PC-3 (cell line): ENCODE data around the gene CFTR. TPM values are rescaled to one million over a fixed set of nuclear protein-coding genes. Genes with fewer than 3 reads are reported as not detected.

ENCODE experiments used
- ATAC-seq: fragments of 200-7000 bp; cut with Tn5 transposase; 2 replicates; pipeline ENCODE4 v1.9.1; 2020; ENCODE audit warnings: mild to moderate bottlenecking, moderate library complexity
- BruUV-seq: library from RNA; stranded (reverse); fragments of 400-500 nt; replicated peaks from 2 replicates; lab custom pipeline; 2021; lab: Mats Ljungman, UMichigan
- CTCF ChIA-PET: fragments of 300-600 bp; sonication (Branson Sonifier 250); formaldehyde crosslinking; loops from one replicate; lab custom pipeline; 2022; ENCODE audit warnings: antibody characterized with exemption; lab: Charles Lee
- POLR2A ChIA-PET: fragments of 300-600 bp; sonication (Branson Sonifier 250); formaldehyde crosslinking; loops from one replicate; lab custom pipeline; 2022; ENCODE audit warnings: antibody characterized with exemption; ENCODE audit not compliant: unreplicated experiment; lab: Charles Lee
- DNase-seq: peaks from one replicate; pipeline ENCODE4 v3.0.0-alpha.2; 2015
- H2AFZ ChIP-seq: fragments of 300-600 bp; sonication (generic); 2 replicates; pipeline ENCODE4 v1.6.0; 2016; ENCODE audit warnings: antibody characterized with exemption, low read length
- H3F3A ChIP-seq: fragments of 300-600 bp; sonication (generic); one replicate; pipeline ENCODE4 v1.6.0; 2017; ENCODE audit warnings: antibody characterized with exemption, low read length, control low read depth, mild to moderate bottlenecking; ENCODE audit not compliant: unreplicated experiment
- H3K27ac ChIP-seq: fragments of 300-600 bp; sonication (generic); 2 replicates; pipeline ENCODE4 v1.5.1; 2016; ENCODE audit warnings: mild to moderate bottlenecking, low read length
- H3K27me3 ChIP-seq: fragments of 300-600 bp; sonication (generic); 2 replicates; pipeline ENCODE4 v1.6.1; 2016; ENCODE audit warnings: low read length, mixed read lengths
- H3K36me3 ChIP-seq: fragments of 300-600 bp; sonication (generic); 2 replicates; pipeline ENCODE4 v1.6.1; 2016; ENCODE audit warnings: low read depth, mixed run types, low read length, mixed read lengths
- H3K4me1 ChIP-seq: fragments of 300-600 bp; sonication (generic); 2 replicates; pipeline ENCODE4 v1.5.1; 2016; ENCODE audit warnings: low read length; ENCODE audit not compliant: insufficient read depth
- H3K4me2 ChIP-seq: fragments of 300-600 bp; sonication (generic); 2 replicates; pipeline ENCODE4 v1.6.0; 2016; ENCODE audit warnings: low read length
- H3K4me3 ChIP-seq: fragments of 300-600 bp; sonication (generic); 2 replicates; pipeline ENCODE4 v1.5.1; 2016; ENCODE audit warnings: mild to moderate bottlenecking, low read length, mixed read lengths
- H3K79me2 ChIP-seq: fragments of 300-600 bp; sonication (generic); 2 replicates; pipeline ENCODE4 v1.6.1; 2017; ENCODE audit warnings: low read length, mixed read lengths
- H3K9ac ChIP-seq: fragments of 300-600 bp; sonication (generic); 2 replicates; pipeline ENCODE4 v1.6.0; 2016; ENCODE audit warnings: mild to moderate bottlenecking, low read length
- H3K9me2 ChIP-seq: fragments of 300-600 bp; sonication (generic); replicated peaks from 2 replicates; pipeline ENCODE4 v1.6.1; 2016; ENCODE audit warnings: mixed run types, low read length, mixed read lengths
- H3K9me3 ChIP-seq: fragments of 300-600 bp; sonication (generic); 2 replicates; pipeline ENCODE4 v1.6.1; 2016; ENCODE audit warnings: low read length, mixed read lengths
- H4K20me1 ChIP-seq: fragments of 300-600 bp; sonication (generic); 2 replicates; pipeline ENCODE4 v1.6.1; 2016; ENCODE audit warnings: low read length, mixed read lengths
- CTCF ChIP-seq: fragments of 300-600 bp; sonication (generic); conservative IDR thresholded peaks from 2 replicates; pipeline ENCODE4 v1.5.1; 2017; ENCODE audit warnings: antibody characterized with exemption, low read depth, mild to moderate bottlenecking, low read length
- EZH2 ChIP-seq: fragments of 300-600 bp; sonication (generic); IDR thresholded peaks from one replicate; pipeline ENCODE4 v1.6.1; 2017; ENCODE audit warnings: antibody characterized with exemption, mild to moderate bottlenecking, low read length; ENCODE audit not compliant: unreplicated experiment
- EZH2phosphoT487 ChIP-seq: fragments of 300-600 bp; sonication (generic); IDR thresholded peaks from 2 replicates; pipeline ENCODE4 v1.6.1; 2018; ENCODE audit warnings: mild to moderate bottlenecking, antibody characterized with exemption, low read length, borderline replicate concordance
- intact Hi-C: fragments of 100-400 bp; cut with micrococcal nuclease; formaldehyde crosslinking; loops from 2 replicates; pipeline ENCODE4 v1.9.0; 2023
- total RNA-seq: library from RNA; depleted of rRNA; stranded (reverse); fragments of >200 nt; gene quantifications from 2 replicates; pipeline ENCODE4 v1.2.3, GENCODE V29; 2014

CFTR gene
- total RNA-seq, 1 experiment from 2014 or later: not detected

GRCh38 chr7:117564627-117565026 is 84.8 kb downstream of the CFTR start:
- Histone ChIP-seq H3K4me1 (0 out of 2 replicates have a peak, but pooled peaks cover 5% of the 10 kb centered on the region), H3K27me3 (no peaks in the 10 kb centered on the region; the same call in 1 of the 2 replicates), H3K4me2 (no peak overlapping the region), H3K9ac (no peak overlapping the region), H3K79me2 (no peaks in the 10 kb centered on the region), H2AFZ (no peak overlapping the region), H3K4me3 (no peak overlapping the region), H3K27ac (no peak overlapping the region), H4K20me1 (no peaks in the 10 kb centered on the region), H3K9me3 (no peaks in the 10 kb centered on the region), H3F3A (no peaks in the 10 kb centered on the region), H3K9me2 (no peaks in the 10 kb centered on the region), H3K36me3 (no peaks in the 10 kb centered on the region)
- ChIA-PET POLR2A (no interaction called here), CTCF (no interaction called here)
- no TSS peak for BruUV-seq
- no peak for DNase-seq
- intact Hi-C loops: no loop called here
- ATAC-seq: no peak
- TF ChIP-seq EZH2phosphoT487: no peak
- no peak for TF ChIP-seq CTCF
- TF ChIP-seq EZH2: no peak

- no TSS peak for BruUV-seq
- H3K36me3 ChIP-seq: no peaks in the 10 kb centered on the region
- H3K9ac ChIP-seq: no peak overlapping the region
- H3K4me1 ChIP-seq: 0 out of 2 replicates have a peak, but pooled peaks cover 5% of the 10 kb centered on the region
- H3K79me2 ChIP-seq: no peaks in the 10 kb centered on the region
- ChIA-PET CTCF (no interaction called here), POLR2A (no interaction called here)
- H3K9me2 ChIP-seq: no peaks in the 10 kb centered on the region
- H3K27me3 ChIP-seq: no peaks in the 10 kb centered on the region; the same call in 1 of the 2 replicates
- H2AFZ ChIP-seq: no peak overlapping the region
- intact Hi-C loops: no loop called here
- TF ChIP-seq CTCF: no peak
- TF ChIP-seq EZH2: no peak
- TF ChIP-seq EZH2phosphoT487: no peak
- H3F3A ChIP-seq: no peaks in the 10 kb centered on the region
- no peak overlapping the region for H3K4me3 ChIP-seq
- peak; percentile 65 for ATAC-seq
- H3K9me3 ChIP-seq: no peaks in the 10 kb centered on the region
- DNase-seq: peak; percentile 42
- no peaks in the 10 kb centered on the region for H4K20me1 ChIP-seq
- H3K4me2 ChIP-seq: no peak overlapping the region
- H3K27ac ChIP-seq: no peak overlapping the region
Observed at GRCh38 chr7:117565226-117565625, 85.4 kb downstream of the CFTR start.

- no peaks in the 10 kb centered on the region for H3F3A ChIP-seq
- no peaks in the 10 kb centered on the region; the same call in 1 of the 2 replicates for H3K27me3 ChIP-seq
- H4K20me1 ChIP-seq: no peaks in the 10 kb centered on the region
- ATAC-seq (no peak), DNase-seq (no peak)
- peaks cover 12% of the 10 kb centered on the region for H3K4me1 ChIP-seq
- H3K9ac ChIP-seq: no peak overlapping the region
- no peaks in the 10 kb centered on the region for H3K36me3 ChIP-seq
- no peak overlapping the region for H3K27ac ChIP-seq
- no peak overlapping the region for H3K4me3 ChIP-seq
- intact Hi-C loops: no loop called here
- ChIA-PET CTCF (no interaction called here), POLR2A (no interaction called here)
- H3K79me2 ChIP-seq: no peaks in the 10 kb centered on the region
- H2AFZ ChIP-seq: no peak overlapping the region
- no peaks in the 10 kb centered on the region for H3K9me2 ChIP-seq
- H3K4me2 ChIP-seq: no peak overlapping the region
- no TSS peak for BruUV-seq
- no peaks in the 10 kb centered on the region for H3K9me3 ChIP-seq
- no peak for TF ChIP-seq EZH2phosphoT487
- TF ChIP-seq CTCF: no peak
- no peak for TF ChIP-seq EZH2
Observed at GRCh38 chr7:117567781-117568180, 88.0 kb downstream of the CFTR start.
